Measurements from ENCODE around the gene MMP25.

MMP25 gene, protein sequence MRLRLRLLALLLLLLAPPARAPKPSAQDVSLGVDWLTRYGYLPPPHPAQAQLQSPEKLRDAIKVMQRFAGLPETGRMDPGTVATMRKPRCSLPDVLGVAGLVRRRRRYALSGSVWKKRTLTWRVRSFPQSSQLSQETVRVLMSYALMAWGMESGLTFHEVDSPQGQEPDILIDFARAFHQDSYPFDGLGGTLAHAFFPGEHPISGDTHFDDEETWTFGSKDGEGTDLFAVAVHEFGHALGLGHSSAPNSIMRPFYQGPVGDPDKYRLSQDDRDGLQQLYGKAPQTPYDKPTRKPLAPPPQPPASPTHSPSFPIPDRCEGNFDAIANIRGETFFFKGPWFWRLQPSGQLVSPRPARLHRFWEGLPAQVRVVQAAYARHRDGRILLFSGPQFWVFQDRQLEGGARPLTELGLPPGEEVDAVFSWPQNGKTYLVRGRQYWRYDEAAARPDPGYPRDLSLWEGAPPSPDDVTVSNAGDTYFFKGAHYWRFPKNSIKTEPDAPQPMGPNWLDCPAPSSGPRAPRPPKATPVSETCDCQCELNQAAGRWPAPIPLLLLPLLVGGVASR

DNA sequence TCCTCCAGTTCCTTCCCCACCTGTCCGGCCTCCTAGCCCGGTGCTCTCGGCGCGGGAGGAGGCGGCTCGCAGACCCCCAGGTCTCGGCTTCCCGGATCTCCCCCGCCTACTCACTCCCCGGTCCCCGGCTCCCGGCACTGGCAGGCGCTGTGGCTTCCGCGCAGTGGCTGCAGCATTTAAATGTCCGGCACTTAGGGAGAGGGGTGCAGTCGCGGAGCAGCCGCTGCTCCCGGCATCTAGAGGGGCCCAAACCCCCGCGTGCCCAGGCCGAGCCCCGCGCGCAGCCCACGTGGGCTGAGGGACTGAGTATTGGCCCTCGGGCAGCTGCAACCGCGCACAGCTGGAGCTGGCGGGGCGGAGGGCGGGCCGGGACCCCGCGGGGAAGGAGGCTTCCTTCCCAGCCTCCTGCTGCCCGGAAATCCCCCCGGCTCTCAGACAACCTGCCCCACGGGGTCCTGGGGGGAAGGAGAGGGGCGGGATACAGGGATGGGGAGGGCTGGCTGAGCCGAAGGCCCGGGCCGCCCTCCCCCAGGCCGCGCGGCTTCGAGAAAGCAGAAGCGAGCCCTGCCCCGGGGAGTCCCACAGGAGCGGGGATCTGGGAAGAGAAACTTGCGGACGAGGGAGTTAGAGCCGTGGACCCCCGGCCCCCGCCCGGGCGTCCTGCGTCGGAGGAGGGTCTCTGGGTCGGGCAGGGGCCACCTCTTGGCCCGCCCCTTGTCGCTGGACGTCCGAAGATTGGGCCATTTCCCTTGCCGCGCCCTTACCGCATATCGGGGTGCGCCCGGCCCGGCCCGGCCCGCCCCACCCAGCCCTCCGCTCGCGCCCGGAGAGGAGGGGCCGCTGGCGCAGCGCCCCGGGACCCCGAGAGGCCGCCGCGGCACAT is at the start of gene MMP25:
TSS of gene MMP25 (plus strand) at position 804 of the 883 bp plus-strand sequence. CDS start 357 bp downstream, outside the sequence.
- no peak for DNase-seq (ENCODE audit: low spot score)

DNA sequence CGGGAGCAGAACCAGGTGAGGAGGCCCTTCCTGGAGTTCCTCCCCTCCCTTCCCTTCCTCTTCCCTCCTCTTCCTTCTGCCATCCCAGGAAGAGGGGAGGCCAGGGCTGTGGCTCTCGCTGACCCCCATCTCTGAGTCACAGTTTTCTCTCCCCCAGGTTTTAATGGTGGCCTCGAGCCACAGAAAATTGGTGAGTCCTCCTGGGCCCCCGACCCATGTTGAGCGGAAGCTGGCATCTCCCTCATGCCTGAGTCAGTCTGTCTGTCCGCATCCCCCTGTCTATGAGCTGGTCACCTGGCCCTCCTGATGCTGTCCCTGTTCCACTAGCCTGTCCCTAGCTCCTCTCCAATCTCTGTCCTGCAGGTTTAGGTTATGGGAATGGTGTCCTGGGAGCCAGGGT is 46.4 kb upstream of the MMP25 start:
- no peak for DNase-seq (ENCODE audit: low spot score)

DNA sequence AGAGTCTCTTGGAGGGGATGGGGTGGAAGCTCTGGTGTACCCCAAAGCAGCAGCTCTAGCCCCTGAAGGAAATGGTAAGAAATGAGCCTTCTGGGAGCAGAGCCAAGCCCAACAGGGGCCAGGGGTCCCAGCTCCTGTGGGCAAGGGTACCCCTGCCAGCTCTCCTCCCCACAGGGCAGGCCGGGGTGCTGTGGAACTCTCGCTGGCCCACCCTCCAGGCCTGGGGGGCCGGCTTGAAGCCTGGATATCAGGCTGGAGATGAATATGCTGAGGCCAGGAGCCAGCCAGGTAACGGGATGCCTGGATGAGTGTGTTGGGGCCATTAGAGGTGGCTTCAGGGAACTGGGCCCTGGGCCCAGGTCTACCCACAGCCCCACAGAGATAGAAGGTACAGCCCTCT is 45.8 kb upstream of the MMP25 start:
- DNase-seq (ENCODE audit: low spot score): no peak

DNA sequence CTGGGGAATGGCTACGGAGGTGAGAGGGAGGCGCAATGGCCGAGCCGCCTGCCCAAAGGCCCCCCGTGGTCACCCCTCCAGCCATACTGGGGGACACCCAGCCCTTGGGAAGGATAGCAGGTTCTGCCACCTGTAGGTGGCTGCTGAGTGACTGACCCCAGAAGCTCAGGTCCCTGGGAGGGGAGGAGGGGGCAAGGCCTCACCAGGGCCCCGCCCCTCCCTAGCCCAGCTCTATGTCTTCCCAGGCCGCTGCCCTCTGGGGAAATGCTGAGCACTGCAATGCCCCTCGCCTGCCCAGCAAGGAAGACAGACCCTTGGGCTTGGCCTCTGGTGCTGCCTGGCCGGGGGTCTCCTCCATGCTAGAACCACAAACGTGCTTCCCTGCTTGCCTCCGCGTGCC is 45.0 kb upstream of the MMP25 start:
- DNase-seq (ENCODE audit: low spot score): no peak

DNA sequence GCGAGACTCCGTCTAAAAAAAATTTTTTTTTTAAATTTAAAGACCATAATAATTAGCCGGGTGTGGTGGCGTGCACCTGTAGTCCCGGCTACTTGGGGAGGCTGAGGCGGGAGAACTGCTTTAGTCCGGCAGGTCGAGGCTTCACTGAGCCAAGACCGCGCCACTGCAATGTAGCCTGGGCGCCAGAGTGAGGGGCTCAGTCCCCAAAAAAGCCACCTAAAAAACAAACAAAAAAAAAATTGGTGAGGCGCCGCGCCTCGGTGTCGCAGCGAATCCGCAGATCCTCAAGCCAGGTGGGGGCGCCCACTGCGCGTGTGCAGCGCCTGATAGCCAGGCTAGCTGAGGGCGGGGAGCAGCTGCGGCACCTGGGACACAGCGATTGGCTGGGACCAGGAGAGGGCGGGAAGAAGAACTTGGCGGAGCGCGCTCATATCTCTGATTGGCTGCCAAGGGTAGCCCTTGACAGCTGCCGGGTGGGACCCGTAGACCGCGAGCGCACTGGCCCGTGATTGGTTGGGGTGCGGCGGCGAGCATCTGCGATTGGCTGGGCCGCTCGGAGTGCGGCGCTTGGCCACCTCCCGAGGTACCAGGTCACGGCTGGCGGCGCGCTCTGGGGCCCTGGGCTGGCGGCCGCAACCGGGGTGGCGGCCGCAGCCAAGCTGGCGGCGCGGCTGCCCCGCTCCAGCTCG is 42.6 kb upstream of the MMP25 start:
- peak; percentile 99 for DNase-seq (ENCODE audit: low spot score)

DNA sequence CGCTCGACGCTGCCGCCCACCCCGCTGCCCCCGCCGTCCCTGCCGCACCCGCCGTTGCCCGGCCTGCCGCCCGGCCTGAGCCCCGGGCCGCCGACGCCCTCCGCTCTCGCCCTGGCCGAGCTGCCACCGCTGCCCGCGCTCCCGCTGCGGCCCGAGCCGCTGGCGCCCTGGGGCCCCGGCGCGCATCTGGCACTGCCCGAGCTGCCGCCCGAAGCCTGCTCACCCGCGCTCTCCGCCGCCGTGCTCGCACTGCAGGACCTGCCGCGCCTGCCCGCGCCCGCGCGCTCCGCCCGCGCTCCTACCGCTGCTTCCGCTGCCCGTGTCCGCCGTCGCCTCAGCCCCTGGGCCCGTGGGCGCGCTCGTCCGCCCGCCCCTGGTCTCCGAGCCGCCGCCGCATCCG is 42.0 kb upstream of the MMP25 start:
- DNase-seq (ENCODE audit: low spot score): no peak

DNA sequence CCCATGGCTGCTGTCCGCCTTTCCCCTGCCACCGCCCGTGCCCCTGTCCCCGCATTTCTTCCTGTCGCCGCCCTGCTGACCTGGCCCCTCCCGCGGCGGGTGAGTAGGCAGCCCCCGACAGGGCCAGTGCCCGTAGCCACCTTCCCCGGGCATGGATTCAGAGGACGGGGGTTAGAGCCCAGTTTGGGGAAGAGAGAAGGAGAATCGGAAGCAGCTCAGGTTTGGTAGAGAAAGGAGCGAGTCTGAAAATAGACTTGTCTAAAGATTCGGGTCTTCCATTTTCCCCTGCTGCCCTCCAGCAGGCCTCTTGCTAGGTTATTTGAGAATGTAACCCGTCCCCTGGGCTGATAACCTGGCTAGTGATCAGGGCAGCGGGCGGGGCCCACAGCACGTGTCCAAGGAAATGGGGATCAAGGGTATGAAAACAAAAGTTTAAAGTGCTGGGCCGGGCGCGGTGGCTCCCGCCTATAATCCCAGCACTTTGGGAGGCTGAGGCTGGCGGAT is 41.5 kb upstream of the MMP25 start:
- no peak for DNase-seq (ENCODE audit: low spot score)

DNA sequence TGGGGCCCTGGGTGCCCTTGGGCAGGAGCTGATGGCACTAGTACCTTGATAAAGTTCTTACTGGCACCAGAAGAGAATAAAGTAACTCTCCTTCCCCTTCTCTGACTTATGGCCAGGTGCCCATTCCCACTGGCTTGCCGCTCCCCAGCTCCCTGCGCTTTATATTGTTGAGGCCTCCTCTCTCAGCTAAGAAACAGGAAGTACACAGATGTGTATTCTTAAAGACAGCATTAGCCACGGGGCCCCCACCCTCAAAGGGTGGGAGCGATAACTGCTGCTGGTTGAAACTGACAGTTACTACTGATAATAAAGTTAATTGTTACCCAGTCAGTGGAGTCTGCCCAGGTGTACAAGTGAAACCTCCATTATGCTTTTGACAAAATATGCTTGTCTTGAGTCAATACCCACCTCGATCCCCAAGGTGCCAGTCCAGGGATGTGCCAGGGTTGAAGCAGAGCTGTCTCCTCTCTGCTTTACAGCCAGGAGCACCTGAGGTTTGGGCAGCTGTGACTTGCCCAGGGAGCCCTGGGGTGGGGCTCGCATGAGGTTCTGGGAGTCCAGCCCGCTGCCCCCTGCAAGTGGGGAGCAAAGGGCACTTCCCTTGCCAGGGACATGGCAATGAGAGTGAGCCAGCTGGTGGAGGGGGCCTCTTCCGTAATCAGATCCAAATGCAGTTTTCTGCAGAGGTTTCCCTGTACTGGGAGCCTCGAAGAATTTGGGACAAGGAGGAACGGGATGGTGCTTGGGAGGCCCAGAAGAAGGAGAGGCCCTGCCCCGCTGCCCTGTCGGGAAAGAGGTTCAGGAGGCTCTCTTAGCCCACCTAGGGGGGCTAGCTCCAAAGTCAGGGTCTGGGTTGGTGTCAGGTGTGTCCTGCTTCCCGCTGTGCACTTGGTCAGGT is 39.1 kb upstream of the MMP25 start:
- DNase-seq (ENCODE audit: low spot score): no peak

DNA sequence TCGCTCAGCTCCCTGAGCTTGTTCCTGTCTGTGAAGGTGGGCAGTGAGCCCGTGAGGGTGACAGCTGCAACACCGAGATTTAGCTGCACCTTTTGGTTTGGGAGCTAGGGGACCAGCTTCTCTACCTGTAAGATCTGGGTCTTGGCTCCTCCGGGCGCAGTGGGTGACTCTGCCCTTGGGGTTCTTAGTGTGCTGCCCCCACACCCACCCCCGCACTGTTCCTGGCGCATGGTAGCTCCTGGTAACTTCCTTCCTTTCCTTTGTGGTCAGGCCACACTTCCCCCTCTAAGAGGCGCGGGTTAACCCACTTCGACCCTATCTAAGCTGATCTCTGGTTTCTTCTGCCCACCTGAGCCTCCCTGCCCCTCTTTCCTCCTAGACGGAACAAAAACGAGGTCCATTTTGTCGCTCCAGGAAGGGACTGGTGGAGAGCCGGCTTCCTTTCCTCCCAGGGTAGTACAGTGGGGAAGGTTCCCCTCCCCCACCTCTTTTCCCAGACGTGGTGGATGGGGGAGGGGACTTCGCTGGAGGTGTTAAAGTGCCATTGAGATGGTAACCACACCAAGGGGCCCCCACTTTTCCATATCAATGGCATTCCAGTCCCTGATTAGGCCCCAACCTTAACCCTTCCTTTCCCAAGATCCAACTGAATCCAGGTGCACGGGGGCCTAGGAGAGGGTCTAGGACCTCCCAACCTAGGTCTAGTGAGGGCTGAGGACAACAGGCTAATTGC is 38.2 kb upstream of the MMP25 start:
- DNase-seq (ENCODE audit: low spot score): no peak

DNA sequence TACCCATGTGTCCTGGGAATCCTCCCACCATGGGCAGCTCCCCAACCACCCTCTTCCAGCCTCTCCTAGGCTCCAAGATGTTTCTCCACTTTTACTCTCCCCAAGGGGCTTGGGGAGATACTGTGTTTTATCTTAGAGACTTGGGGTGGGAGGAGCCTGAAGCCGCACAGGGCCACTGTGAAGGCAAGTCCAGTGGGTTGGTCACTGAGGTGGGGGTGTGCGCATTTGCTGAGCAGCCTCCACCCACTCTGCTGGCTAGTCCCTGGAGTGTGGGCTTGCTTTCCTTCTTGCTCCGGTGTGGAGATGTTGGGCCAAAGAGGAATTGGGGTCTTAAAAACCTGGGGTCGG is 37.7 kb upstream of the MMP25 start:
- DNase-seq (ENCODE audit: low spot score): no peak

DNA sequence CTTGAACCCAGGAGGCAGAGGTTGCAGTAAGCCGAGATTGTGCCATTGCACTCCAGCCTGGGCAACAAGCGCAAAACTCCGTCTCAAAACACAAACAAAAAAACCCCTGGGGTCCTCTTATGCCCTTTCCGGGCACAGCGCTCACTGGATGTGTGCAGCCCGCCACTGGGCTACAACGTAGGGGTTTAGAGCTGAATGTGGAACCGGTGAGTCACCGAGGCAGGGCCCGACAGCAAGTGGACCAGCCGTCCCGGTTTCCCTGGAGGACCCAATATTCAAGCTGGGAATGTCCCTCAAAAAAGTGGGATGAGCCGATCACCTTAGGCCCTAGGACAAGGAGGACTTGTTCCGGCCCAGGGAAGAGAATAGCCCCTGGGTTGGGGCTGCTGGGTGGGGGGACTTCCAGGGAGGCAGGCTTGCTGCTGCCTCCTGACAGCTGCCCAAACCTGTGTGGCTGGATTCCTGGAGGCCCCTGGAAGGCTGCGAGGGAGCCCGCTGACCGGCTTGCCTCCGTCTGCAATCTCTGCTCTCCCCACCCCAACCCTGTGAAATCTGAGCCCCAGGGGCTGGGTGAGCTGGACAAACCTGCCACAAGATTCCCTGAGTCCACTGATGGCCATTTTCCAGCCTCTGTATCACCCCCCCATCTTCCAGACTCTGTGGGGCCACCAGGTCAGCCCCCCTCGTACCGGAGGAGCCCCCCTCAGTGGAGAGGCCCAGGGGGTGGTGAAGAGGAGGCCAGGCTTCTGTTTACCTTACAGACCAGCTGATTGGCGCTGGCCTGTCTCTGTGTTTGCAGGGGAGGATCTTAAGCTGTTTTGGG is 36.6 kb upstream of the MMP25 start:
- no peak for DNase-seq (ENCODE audit: low spot score)

DNA sequence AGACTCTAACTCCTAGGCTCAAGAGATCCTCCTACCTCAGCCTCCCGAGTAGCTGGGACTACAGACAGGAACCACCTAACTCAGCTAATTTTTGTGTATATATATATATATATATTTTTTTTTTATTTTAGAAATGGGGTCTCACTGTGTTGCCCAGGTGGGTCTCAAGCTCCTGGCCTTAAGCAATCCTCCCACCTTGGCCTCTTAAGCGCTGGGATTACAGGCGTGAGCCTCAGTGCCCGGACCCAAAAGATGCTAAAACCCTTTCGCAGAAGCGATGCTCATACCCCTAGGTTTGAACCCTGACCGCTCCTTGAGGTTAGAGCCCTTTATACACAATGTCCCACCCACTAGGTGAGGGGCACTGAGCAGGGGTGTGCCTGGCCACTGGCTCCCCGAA is 35.9 kb upstream of the MMP25 start:
- DNase-seq (ENCODE audit: low spot score): no peak

DNA sequence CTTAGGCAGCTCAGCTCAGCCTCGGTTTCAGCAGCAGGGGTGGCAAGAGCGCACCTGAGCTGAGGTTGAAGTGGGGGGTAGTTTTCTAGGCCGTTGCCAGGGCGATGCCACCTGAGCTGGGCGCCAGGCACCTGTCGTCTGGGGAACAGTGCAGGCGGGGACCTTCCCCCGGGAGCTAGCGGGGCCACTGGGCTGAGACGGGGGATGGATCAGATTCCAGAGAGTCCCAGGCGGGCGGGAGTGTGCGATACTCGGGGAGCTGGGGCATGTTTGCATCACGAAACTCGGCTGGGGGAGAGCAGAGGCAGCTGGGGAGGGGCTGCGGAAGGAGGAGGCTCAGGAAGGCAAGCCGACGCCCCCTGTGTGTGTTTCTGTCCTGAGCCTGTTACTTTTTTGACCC is 34.1 kb upstream of the MMP25 start:
- DNase-seq (ENCODE audit: low spot score): no peak

DNA sequence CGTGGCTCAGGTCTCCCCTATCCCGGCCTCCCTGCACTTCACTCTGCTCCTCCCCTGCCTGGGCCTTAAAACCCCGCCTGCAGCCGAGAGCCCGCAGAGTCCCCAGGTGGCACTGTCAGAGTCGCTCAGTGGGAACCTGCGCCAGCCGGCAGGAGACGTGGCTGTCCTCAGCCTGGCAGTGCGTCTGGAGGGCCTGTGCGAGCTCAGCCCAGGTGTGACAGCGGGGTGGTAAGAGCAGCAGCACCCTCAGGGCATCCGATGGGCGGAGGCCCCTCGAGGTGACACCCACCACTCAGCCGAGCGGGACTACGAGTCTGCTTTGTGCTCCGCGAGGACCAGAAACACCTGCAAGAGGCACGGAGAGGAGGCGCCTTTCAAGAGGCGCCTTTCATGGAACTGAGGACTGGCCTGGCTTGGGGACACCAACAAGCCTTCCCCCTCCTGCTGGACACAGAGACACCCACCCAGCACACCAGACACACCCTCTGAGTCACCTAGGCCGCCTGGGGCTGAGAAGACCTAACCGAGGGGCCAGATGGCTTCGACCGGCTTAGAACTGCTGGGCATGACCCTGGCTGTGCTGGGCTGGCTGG is 33.4 kb upstream of the MMP25 start, which contains the start of gene CLDN9:
TSS of gene CLDN9 (plus strand) at position 96 of the 593 bp plus-strand sequence. CDS start at position 536, 440 bp downstream.
- DNase-seq (ENCODE audit: low spot score): no peak

DNA sequence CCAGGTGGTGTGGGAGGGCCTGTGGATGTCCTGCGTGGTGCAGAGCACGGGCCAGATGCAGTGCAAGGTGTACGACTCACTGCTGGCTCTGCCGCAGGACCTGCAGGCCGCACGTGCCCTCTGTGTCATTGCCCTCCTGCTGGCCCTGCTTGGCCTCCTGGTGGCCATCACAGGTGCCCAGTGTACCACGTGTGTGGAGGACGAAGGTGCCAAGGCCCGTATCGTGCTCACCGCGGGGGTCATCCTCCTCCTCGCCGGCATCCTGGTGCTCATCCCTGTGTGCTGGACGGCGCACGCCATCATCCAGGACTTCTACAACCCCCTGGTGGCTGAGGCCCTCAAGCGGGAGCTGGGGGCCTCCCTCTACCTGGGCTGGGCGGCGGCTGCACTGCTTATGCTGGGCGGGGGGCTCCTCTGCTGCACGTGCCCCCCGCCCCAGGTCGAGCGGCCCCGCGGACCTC is 32.8 kb upstream of the MMP25 start:
- DNase-seq (ENCODE audit: low spot score): no peak

DNA sequence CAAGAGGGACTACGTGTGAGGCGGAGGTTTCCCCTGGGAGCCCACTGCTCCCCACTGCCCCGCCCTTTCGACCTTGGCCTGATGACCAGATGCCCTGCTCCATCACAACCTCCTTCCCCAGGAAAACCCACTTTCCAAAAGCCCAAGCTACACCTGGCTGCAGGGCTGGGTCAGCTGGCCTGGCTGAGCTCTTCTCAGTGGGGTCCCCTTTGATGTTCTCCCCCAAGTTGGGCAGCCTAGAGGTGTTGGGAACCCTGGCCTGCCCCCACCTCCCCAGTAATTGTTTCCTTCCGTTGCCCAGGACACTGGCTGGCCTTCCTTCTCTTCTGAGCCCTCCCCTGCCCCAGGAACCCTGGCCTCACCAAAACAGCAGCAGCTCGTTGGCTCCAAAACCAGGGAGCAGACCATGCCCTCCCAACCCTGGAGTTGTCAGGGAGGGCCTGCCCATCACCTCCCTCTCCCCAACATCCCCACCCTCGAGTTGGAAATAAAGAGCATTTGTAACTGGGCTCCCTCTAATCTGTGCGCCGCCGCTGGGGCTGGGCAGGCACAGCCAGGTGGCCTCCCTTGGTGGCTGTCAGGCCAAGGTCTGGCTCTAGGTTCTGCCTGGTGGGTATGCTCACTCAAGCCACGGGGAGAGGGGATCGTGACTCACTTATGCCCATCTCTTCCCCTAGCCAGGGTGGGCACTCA is 32.2 kb upstream of the MMP25 start:
- no peak for DNase-seq (ENCODE audit: low spot score)

DNA sequence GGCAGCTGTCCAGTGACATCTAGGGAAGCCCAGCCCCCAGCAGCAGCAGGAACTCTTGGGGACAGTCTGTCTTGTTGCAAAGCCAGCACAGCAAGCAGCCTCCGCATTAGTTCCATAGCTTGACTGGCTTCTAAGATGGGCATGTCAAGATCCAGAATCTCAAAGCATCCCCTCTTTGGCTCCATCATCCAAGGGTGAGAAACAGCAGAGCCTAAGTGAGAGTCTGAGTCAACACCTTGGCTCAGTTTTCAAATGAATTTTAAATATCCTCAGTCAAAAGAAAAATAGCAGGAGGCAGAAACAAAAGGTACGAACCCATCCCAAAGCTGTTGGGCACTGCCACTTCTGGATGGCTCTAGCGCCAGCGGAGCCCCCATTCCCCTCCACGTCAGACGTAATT is 31.4 kb upstream of the MMP25 start:
- no peak for DNase-seq (ENCODE audit: low spot score)

DNA sequence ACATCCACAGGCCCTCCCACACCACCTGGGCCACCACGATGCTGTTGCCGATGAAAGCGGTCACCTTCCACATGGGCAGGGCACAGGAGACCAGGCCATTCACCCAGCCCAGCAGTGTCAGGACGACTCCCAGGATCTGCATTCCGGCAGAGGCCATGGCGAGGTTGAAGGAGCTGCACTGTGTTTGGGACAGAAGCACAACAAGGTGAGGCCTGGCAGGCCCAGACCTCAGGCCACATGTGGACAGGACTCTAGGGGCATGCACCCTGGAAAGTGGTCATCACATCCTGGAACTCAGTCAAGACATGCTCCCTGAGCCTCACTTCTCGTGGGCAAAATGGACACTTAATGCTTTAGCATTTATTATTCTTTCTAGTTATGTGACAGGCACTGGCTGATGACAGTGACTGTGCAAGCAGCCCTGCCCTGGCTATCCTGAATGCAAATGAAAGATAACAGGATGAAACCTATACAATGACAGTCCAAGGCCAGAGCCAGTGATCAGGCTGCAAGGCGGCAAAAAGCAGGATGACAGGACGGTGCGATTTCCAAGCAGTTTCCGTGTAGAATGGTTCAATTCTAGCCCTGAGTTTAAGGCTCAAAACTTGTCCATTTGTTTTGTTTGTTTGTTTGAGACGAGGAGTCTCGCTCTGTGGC is 30.4 kb upstream of the MMP25 start:
- no peak for DNase-seq (ENCODE audit: low spot score)

All from hepatic stellate cell (primary cell).